Tibial artery (tissue), 4 donors: Measurements from ENCODE around the gene OLFML2A.

Source experiments
- DNase-seq, 2 donors: peaks; one replicate each; pipeline ENCODE4 v3.0.0-alpha.2; 2019
- H3K27ac ChIP-seq, 2 donors: fragments of 200-600 bp; sonication (generic) in 1 of 2; 1 replicate in 1 of 2; 2 replicates in 1 of 2; pipeline ENCODE4 v1.5.1; 2018 to 2019; ENCODE audit warnings: mild to moderate bottlenecking in 1 of 2
- H3K27me3 ChIP-seq, 2 donors: fragments of 200-600 bp; sonication (generic) in 1 of 2; one replicate each; pipeline versions ENCODE4 v1.5.1 to v1.6.0; 2016 to 2019
- H3K36me3 ChIP-seq, 3 donors: fragments of 200-600 bp; sonication (generic) in 2 of 3; one replicate each; pipeline ENCODE4 v1.5.1; 2016 to 2019; ENCODE audit warnings: mild to moderate bottlenecking in 2 of 3
- H3K4me1 ChIP-seq, 4 donors: fragments of 200-600 bp; sonication (generic) in 2 of 4; 1 replicate in 3 of 4; 2 replicates in 1 of 4; pipeline ENCODE4 v1.5.1; 2016 to 2019
- H3K4me3 ChIP-seq, 2 donors: fragments of 200-600 bp; sonication (generic) in 1 of 2; 1 replicate in 1 of 2; 2 replicates in 1 of 2; pipeline ENCODE4 v1.5.1; 2018 to 2019; ENCODE audit warnings: mild to moderate bottlenecking in 2 of 2
- H3K9me3 ChIP-seq, 3 donors: fragments of 200-600 bp; sonication (generic) in 1 of 3; one replicate each; pipeline ENCODE4 v1.5.1; 2016 to 2019
- intact Hi-C: fragments of 100-400 bp; cut with DNase I; formaldehyde crosslinking; loops from one replicate; pipeline ENCODE4 v1.15.0; 2023; ENCODE audit warnings: low total_unique reads
- TF ChIP-seq, protein P1 (sequence below), 2 experiments: fragments of 200-600 bp in 1 of 2; fragments of 450-650 bp in 1 of 2; IDR thresholded peaks; one replicate each; pipeline ENCODE4 v1.5.1; 2017 to 2019; ENCODE audit warnings: antibody characterized with exemption in 2 of 2, mild to moderate bottlenecking in 1 of 2, moderate library complexity in 1 of 2

The OLFML2A gene

DNA sequence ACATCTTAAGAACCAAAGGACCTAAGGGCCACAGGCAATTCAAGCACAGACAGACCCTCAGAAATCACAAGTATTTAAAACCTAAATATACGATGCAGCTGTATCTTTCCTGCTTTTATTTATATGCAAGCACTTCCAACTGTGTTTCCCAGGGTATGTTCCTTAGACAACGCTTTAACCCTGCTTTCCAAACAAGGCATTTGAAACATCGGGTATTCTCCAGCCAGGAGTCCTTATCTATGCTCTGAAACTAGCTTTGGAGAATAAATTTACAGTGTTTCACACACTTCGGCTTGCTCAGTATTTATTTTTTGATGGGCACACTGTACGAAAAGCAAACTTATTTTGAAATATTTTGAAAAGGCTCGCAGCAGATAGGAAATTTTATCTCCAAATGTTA, 19.3 kb upstream of the OLFML2A start:
- DNase-seq, result no peak

DNA sequence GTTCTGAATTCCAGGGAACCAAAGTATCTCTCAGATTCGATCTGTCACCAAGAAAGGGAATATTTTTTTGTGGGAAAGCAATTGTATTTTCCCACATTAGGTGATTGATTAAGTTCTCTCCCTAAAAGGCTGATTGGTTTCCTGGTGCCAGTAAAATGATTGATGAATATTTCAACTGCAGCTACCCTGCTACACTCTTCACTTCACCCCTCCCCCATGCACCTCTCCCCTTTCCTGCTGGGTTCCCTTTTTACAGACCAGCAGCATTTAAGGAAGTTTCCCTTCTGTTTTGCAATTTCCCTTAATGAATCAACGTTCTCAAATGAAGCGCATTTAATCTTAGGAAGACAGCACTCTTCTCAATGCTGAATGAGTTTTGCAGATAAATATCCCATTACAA, 18.9 kb upstream of the OLFML2A start:
- H3K4me1 ChIP-seq, result no peaks in the 10 kb centered on the region
- H3K36me3 ChIP-seq, result no peaks in the 10 kb centered on the region
- H3K9me3 ChIP-seq, result no peaks in the 10 kb centered on the region
- no peak overlapping the region for H3K4me3 ChIP-seq
- TF ChIP-seq, protein P1, sequence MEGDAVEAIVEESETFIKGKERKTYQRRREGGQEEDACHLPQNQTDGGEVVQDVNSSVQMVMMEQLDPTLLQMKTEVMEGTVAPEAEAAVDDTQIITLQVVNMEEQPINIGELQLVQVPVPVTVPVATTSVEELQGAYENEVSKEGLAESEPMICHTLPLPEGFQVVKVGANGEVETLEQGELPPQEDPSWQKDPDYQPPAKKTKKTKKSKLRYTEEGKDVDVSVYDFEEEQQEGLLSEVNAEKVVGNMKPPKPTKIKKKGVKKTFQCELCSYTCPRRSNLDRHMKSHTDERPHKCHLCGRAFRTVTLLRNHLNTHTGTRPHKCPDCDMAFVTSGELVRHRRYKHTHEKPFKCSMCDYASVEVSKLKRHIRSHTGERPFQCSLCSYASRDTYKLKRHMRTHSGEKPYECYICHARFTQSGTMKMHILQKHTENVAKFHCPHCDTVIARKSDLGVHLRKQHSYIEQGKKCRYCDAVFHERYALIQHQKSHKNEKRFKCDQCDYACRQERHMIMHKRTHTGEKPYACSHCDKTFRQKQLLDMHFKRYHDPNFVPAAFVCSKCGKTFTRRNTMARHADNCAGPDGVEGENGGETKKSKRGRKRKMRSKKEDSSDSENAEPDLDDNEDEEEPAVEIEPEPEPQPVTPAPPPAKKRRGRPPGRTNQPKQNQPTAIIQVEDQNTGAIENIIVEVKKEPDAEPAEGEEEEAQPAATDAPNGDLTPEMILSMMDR (IDR thresholded peaks at IDR 0.05), result no peak
- peak in 1 of 2 donors; percentile 43 for DNase-seq
- H3K27me3 ChIP-seq, result peaks cover 0 to 57% of the 10 kb centered on the region in 2 donors
- H3K27ac ChIP-seq, result no peak overlapping the region
- intact Hi-C loops, result no loop called here

More for the DNA sequence above, 19.3 kb upstream of the OLFML2A start:
- no peak overlapping the region for H3K4me3 ChIP-seq
- TF ChIP-seq, protein P1 (IDR thresholded peaks at IDR 0.05), result no peak
- peaks cover 0 to 52% of the 10 kb centered on the region in 2 donors for H3K27me3 ChIP-seq
- H3K27ac ChIP-seq, result no peak overlapping the region
- H3K4me1 ChIP-seq, result no peaks in the 10 kb centered on the region
- no peaks in the 10 kb centered on the region for H3K9me3 ChIP-seq
- intact Hi-C loops, result no loop called here
- H3K36me3 ChIP-seq, result no peaks in the 10 kb centered on the region

DNA sequence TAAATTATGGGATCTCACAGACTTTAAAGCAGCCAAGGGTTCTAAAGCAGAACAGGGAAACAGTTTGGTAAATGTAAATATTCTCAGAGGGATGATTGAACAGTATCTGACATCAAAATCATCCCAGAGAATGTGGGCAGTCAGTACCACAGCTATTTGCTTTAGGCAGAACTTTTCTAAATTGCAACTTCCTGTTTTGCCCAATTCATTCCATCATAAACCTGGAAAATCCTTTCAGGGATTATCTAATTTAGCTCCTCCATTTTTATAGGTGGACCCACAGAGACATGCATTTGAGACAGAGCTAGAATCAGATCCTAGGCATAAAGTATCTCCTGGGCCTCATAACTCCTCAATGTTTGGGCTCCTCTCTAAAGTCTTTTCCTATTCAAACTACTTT, 18.2 kb upstream of the OLFML2A start:
- no peak for DNase-seq
- intact Hi-C loops, result no loop called here
- H3K27ac ChIP-seq, result no peak overlapping the region
- no peaks in the 10 kb centered on the region for H3K4me1 ChIP-seq
- no peak overlapping the region for H3K4me3 ChIP-seq
- no peaks in the 10 kb centered on the region for H3K9me3 ChIP-seq
- TF ChIP-seq, protein P1 (IDR thresholded peaks at IDR 0.05), result no peak
- H3K27me3 ChIP-seq, result peaks cover 0 to 63% of the 10 kb centered on the region in 2 donors
- no peaks in the 10 kb centered on the region for H3K36me3 ChIP-seq

DNA sequence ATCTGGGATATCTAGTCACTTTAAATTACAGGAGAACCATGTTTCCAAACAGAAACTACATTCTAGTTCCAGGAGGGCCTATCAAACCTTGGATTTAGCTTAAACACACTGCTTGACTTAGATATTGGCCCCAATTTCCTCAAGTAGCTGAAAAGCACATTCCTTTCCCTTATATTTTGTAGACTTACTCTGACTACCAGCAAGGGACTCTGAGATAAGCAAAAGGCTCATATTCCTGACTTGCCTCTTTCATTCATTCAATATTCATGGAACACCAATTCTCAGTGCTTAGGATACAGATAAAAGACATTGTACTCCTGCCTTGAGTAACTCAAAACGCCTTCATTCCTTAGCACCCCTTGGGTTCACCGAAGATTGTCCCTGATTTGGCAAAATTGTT, 17.6 kb upstream of the OLFML2A start:
- Histone ChIP-seq H3K36me3 (no peaks in the 10 kb centered on the region), H3K9me3 (no peaks in the 10 kb centered on the region), H3K27ac (no peak overlapping the region), H3K4me3 (no peak overlapping the region), H3K4me1 (no peaks in the 10 kb centered on the region), H3K27me3 (peaks cover 0 to 66% of the 10 kb centered on the region in 2 donors)
- TF ChIP-seq, protein P1 (IDR thresholded peaks at IDR 0.05), result no peak
- intact Hi-C loops, result no loop called here
- DNase-seq, result no peak

DNA sequence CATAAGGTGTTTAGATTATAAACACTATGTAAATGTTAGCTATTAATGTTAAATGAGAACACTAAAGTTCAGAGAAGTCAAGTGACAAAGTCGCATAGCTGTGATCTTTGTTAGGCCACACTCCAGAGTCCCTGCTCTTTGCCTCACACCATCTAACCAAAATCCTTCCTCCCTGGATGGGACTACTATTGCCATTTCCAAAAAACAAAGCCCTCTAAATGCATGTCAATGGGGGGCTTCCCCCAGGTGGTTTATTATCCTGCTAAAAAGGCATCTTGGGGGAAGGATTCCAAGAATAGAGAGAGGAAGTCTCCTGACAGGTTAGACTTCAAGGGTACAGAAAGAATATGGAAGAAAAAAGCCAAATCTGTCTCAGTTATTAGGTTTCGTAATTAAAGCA, 16.2 kb upstream of the OLFML2A start:
- intact Hi-C loops, result no loop called here
- Histone ChIP-seq H3K27ac (no peak overlapping the region), H3K27me3 (peaks cover 0 to 65% of the 10 kb centered on the region in 2 donors), H3K36me3 (no peaks in the 10 kb centered on the region), H3K4me3 (no peak overlapping the region), H3K4me1 (no peaks in the 10 kb centered on the region), H3K9me3 (no peaks in the 10 kb centered on the region)
- DNase-seq, result no peak
- TF ChIP-seq, protein P1 (IDR thresholded peaks at IDR 0.05), result no peak

DNA sequence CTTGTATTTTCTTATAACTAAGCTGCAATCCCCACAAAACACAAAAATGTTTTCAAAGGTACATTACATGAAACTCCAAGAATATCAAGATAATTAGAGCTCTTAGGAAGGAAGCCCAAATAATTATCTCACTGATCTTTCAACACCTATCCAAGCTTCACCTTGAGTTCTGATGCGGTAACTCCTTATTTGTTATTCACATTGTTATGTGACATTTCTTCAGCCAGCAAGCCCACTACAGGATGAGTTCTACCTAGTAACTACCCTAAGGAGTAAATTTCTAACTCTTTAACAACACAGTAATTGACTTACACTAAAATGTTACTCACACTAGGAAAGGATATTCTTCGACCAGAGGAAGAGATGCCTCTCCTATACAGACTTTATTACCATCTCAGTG, 15.7 kb upstream of the OLFML2A start:
- intact Hi-C loops, result no loop called here

More for the DNA sequence above, 15.7 kb upstream of the OLFML2A start:
- no peak overlapping the region for H3K27ac ChIP-seq
- H3K4me1 ChIP-seq, result no peaks in the 10 kb centered on the region
- H3K4me3 ChIP-seq, result no peak overlapping the region
- TF ChIP-seq, protein P1 (IDR thresholded peaks at IDR 0.05), result no peak
- no peaks in the 10 kb centered on the region for H3K36me3 ChIP-seq
- H3K27me3 ChIP-seq, result peaks cover 0 to 67% of the 10 kb centered on the region in 2 donors
- H3K9me3 ChIP-seq, result no peaks in the 10 kb centered on the region
- DNase-seq, result no peak
